H1 (cell line): ENCODE data around the gene PCTP. TPM values are rescaled to one million over a fixed set of nuclear protein-coding genes. Genes with fewer than 3 reads are reported as not detected.

Source experiments
- CTCF ChIA-PET: fragments of 300-600 bp; sonication (Branson Sonifier 250); formaldehyde crosslinking; loops from one replicate; lab custom pipeline; 2021; ENCODE audit not compliant: partially characterized antibody; lab: Charles Lee
- POLR2A ChIA-PET: fragments of 300-600 bp; sonication (Branson Sonifier 250); formaldehyde crosslinking; loops from one replicate; lab custom pipeline; 2021; ENCODE audit warnings: inconsistent platforms; ENCODE audit not compliant: partially characterized antibody; lab: Charles Lee
- DNase-seq, 2 experiments: peaks; one replicate each; pipeline versions ENCODE4 v3.0.0 to v3.0.0-alpha.2; 2010 to 2022; ENCODE audit warnings: low spot score in 2 of 2, low read depth in 1 of 2, mixed read lengths in 1 of 2
- FAIRE-seq: peaks from 2 replicates; lab custom pipeline; 2011; peaks lifted over from hg19 to GRCh38; lab: Jason Lieb, UNC
- H2AFZ ChIP-seq: 2 replicates; pipeline ENCODE4 v1.8.1; 2012; ENCODE audit warnings: low read length, inconsistent platforms
- H2AK5ac ChIP-seq: 2 replicates; pipeline ENCODE4 v1.6.1; 2013; ENCODE audit warnings: low read depth, low read length
- H2BK120ac ChIP-seq: replicated peaks from 2 replicates; pipeline ENCODE3; 2013; ENCODE audit warnings: low read depth, low read length, inconsistent platforms
- H2BK12ac ChIP-seq: 2 replicates; pipeline ENCODE4 v1.6.1; 2013; ENCODE audit warnings: low read depth, low read length
- H2BK15ac ChIP-seq: 2 replicates; pipeline ENCODE4 v1.6.1; 2013; ENCODE audit warnings: low read length
- H2BK20ac ChIP-seq: 2 replicates; pipeline ENCODE4 v1.6.1; 2013; ENCODE audit warnings: low read length
- H2BK5ac ChIP-seq: 2 replicates; pipeline ENCODE4 v1.6.1; 2013; ENCODE audit warnings: low read depth, low read length
- H3K14ac ChIP-seq: 2 replicates; pipeline ENCODE4 v1.6.1; 2013; ENCODE audit warnings: inconsistent platforms; ENCODE audit not compliant: insufficient read length
- H3K18ac ChIP-seq: 2 replicates; pipeline ENCODE4 v1.6.1; 2013; ENCODE audit warnings: low read length; ENCODE audit errors: extremely low read depth
- H3K23ac ChIP-seq: 2 replicates; pipeline ENCODE4 v1.6.1; 2013; ENCODE audit warnings: inconsistent platforms; ENCODE audit not compliant: insufficient read length
- H3K23me2 ChIP-seq: 2 replicates; pipeline ENCODE4 v1.6.1; 2013; ENCODE audit warnings: low read depth, low read length
- H3K27ac ChIP-seq: 2 replicates; pipeline ENCODE4 v1.6.1; 2011; ENCODE audit warnings: low read depth, low read length, inconsistent platforms
- H3K27me3 ChIP-seq, 4 experiments: replicated peaks in 1 of 4; 1 replicate in 1 of 4; 2 replicates in 3 of 4; pipeline versions ENCODE4 v1.6.1 to v1.8.1; 2011 to 2013; ENCODE audit warnings: low read length in 3 of 4, mild to moderate bottlenecking in 3 of 4, inconsistent platforms in 2 of 4, mixed read lengths in 2 of 4, moderate library complexity in 1 of 4; ENCODE audit not compliant: control insufficient read depth in 3 of 4, insufficient read depth in 3 of 4; ENCODE audit errors: extremely low read depth in 1 of 4
- H3K36me3 ChIP-seq, 4 experiments: 2 replicates each; pipeline versions ENCODE4 v1.6.1 to v1.8.1; 2011 to 2013; ENCODE audit warnings: mild to moderate bottlenecking in 4 of 4, low read length in 3 of 4, moderate library complexity in 2 of 4, control low read depth in 1 of 4, inconsistent platforms in 1 of 4; ENCODE audit not compliant: insufficient read depth in 4 of 4, control insufficient read depth in 2 of 4
- H3K4ac ChIP-seq: replicated peaks from 2 replicates; pipeline ENCODE3; 2013; ENCODE audit warnings: low read length, low read depth, mixed read lengths, inconsistent platforms; ENCODE audit not compliant: insufficient read length
- H3K4me1 ChIP-seq, 4 experiments: replicated peaks in 1 of 4; 1 replicate in 1 of 4; 2 replicates in 3 of 4; pipeline versions ENCODE4 v1.6.1 to v1.8.1; 2011 to 2013; ENCODE audit warnings: low read length in 3 of 4, inconsistent platforms in 2 of 4, mixed read lengths in 1 of 4; ENCODE audit not compliant: insufficient read depth in 4 of 4, control insufficient read depth in 3 of 4
- H3K4me2 ChIP-seq, 2 experiments: 2 replicates each; pipeline versions ENCODE4 v1.6.1 to v1.8.1; 2011 to 2013; ENCODE audit warnings: low read depth in 2 of 2, low read length in 2 of 2, control low read depth in 1 of 2, inconsistent platforms in 1 of 2, mild to moderate bottlenecking in 1 of 2; ENCODE audit not compliant: insufficient read depth in 1 of 2
- H3K4me3 ChIP-seq, 4 experiments: fragments of 200-600, 300-600 bp in 1 of 4; sonication (generic), shearing (Covaris generic), sonication (Bioruptor Twin) in 1 of 4; 2 replicates each; pipeline versions ENCODE4 v1.5.1 to v1.8.1; 2011 to 2016; ENCODE audit warnings: low read length in 4 of 4, low read depth in 3 of 4, control low read depth in 2 of 4, inconsistent platforms in 2 of 4, mild to moderate bottlenecking in 2 of 4, mixed read lengths in 1 of 4, moderate library complexity in 1 of 4; ENCODE audit not compliant: insufficient read depth in 2 of 4; ENCODE audit errors: extremely low read depth in 1 of 4
- H3K56ac ChIP-seq: replicated peaks from 2 replicates; pipeline ENCODE3; 2013; ENCODE audit warnings: low read depth, mild to moderate bottlenecking, mixed read lengths, low read length, inconsistent platforms; ENCODE audit not compliant: insufficient read length
- H3K79me1 ChIP-seq: 2 replicates; pipeline ENCODE4 v1.6.1; 2013; ENCODE audit warnings: low read depth, low read length, control low read depth
- H3K79me2 ChIP-seq, 2 experiments: 2 replicates each; pipeline versions ENCODE4 v1.6.1 to v1.8.1; 2012 to 2013; ENCODE audit warnings: low read length in 2 of 2, mild to moderate bottlenecking in 2 of 2, inconsistent platforms in 1 of 2; ENCODE audit not compliant: insufficient read depth in 2 of 2, control insufficient read depth in 1 of 2
- H3K9ac ChIP-seq, 4 experiments: replicated peaks in 1 of 4; 1 replicate in 1 of 4; 2 replicates in 3 of 4; pipeline versions ENCODE4 v1.6.1 to v1.8.1; 2011 to 2013; ENCODE audit warnings: low read depth in 3 of 4, low read length in 3 of 4, control low read depth in 2 of 4, mild to moderate bottlenecking in 2 of 4, moderate library complexity in 2 of 4, inconsistent platforms in 1 of 4; ENCODE audit errors: extremely low read depth in 1 of 4
- H3K9me3 ChIP-seq, 2 experiments: 2 replicates each; pipeline versions ENCODE4 v1.6.1 to v1.8.1; 2012 to 2013; ENCODE audit warnings: mild to moderate bottlenecking in 2 of 2, moderate library complexity in 2 of 2, control low read depth in 1 of 2, inconsistent platforms in 1 of 2, low read depth in 1 of 2, low read length in 1 of 2, mixed read lengths in 1 of 2; ENCODE audit not compliant: insufficient read depth in 2 of 2
- H4K20me1 ChIP-seq, 2 experiments: replicated peaks in 1 of 2; 2 replicates each; pipeline versions ENCODE3 to v1.8.1; 2011 to 2013; ENCODE audit warnings: inconsistent platforms in 2 of 2, low read length in 2 of 2, mild to moderate bottlenecking in 1 of 2; ENCODE audit not compliant: insufficient read depth in 2 of 2, control insufficient read depth in 1 of 2
- H4K5ac ChIP-seq: 2 replicates; pipeline ENCODE4 v1.6.1; 2013; ENCODE audit warnings: low read length, low read depth, mixed read lengths, inconsistent platforms; ENCODE audit not compliant: insufficient read length
- H4K8ac ChIP-seq: 2 replicates; pipeline ENCODE4 v1.8.0; 2013; ENCODE audit warnings: mild to moderate bottlenecking, moderate library complexity, low read length, inconsistent platforms; ENCODE audit not compliant: insufficient read depth; ENCODE audit errors: extremely low read depth
- H4K91ac ChIP-seq: replicated peaks from 2 replicates; pipeline ENCODE3; 2013; ENCODE audit warnings: low read length, mixed read lengths, inconsistent platforms; ENCODE audit not compliant: insufficient read length
- BACH1 ChIP-seq: IDR thresholded peaks from 2 replicates; pipeline ENCODE4 v1.6.1; 2012; ENCODE audit warnings: low read length, improper control_type of control experiment
- CBX8 ChIP-seq: fragments of 300-800, 300-1000 bp; sonication (generic); IDR thresholded peaks from 2 replicates; pipeline ENCODE4 v1.7.1; 2016; ENCODE audit warnings: low read depth, low read length, borderline replicate concordance
- GTF2F1 ChIP-seq: IDR thresholded peaks from 2 replicates; pipeline ENCODE4 v1.6.1; 2012; ENCODE audit warnings: low read depth, low read length, improper control_type of control experiment, borderline replicate concordance
- NRF1 ChIP-seq: IDR thresholded peaks from 2 replicates; pipeline ENCODE4 v1.6.1; 2011; ENCODE audit warnings: mild to moderate bottlenecking, low read depth, low read length, improper control_type of control experiment
- RFX5 ChIP-seq: IDR thresholded peaks from 2 replicates; pipeline ENCODE4 v1.6.1; 2011; ENCODE audit warnings: low read depth, low read length, improper control_type of control experiment, borderline replicate concordance
- WGBS, 2 experiments: shearing (Covaris generic) in 1 of 2; methylation state at CpG; one replicate each; pipeline versions ENCODE4 v1.1.6 to v1.1.7; 2013 to 2015; ENCODE audit warnings: low lambda C conversion rate in 2 of 2, mixed read lengths in 2 of 2, inconsistent platforms in 1 of 2, low coverage in 1 of 2, missing lambda C conversion rate in 1 of 2; ENCODE audit not compliant: insufficient replicate concordance in 2 of 2, insufficient coverage in 1 of 2, insufficient read length in 1 of 2; ENCODE audit errors: extremely low coverage in 1 of 2, missing lambda C conversion rate in 1 of 2; 5-methylcytosine and 5-hydroxymethylcytosine counted together
- polyA plus RNA-seq, 7 experiments: library from polyadenylated mRNA; depleted of rRNA in 3 of 7; stranded (reverse) in 5 of 7; unstranded in 2 of 7; fragments of >200 nt in 5 of 7; fragments of 200-250 nt in 2 of 7; gene quantifications; 1 replicate in 5 of 7; 2 replicates in 1 of 7; 4 replicates in 1 of 7; pipeline versions ENCODE4 v1.2.1 to v1.2.3, GENCODE V29; 2011 to 2013; ENCODE audit warnings: missing spikeins in 2 of 7, mixed read lengths in 2 of 7
- total RNA-seq: library from RNA; stranded (reverse); fragmentation: NEBNext Ultra II Directional; extraction: Animal tissue kit (Norgen Biotek cat#: 25700); gene quantifications from 2 replicates; pipeline ENCODE4 v1.2.1, GENCODE V29; 2021

The PCTP gene
- total and polyA plus RNA-seq, 2 of the 8 experiments (the other 6 are each of a cell fraction or from before 2014, with no cell fraction given) = 14.1 to 14.6 TPM

- H3K79me2 ChIP-seq = no peaks in the 10 kb centered on the region
- DNase-seq = no peak
- WGBS, 2 experiments = 84% methylated on average over 4 of the region's 4 CpGs; no CpG with 5 or more reads in 1 of the 2 experiments
- no peak for TF ChIP-seq GTF2F1
- TF ChIP-seq RFX5 = no peak
- no peak for TF ChIP-seq NRF1
- no peak for TF ChIP-seq BACH1
- TF ChIP-seq CBX8 = no peak
- TF ChIP-seq, all 59 proteins: peak for 0
- H3K4me1 ChIP-seq = peaks cover 0 to 9% (median 5%) of the 10 kb centered on the region in 4 experiments; a peak in 3 of 7 replicates
- H4K5ac ChIP-seq = no peak overlapping the region
- no peak overlapping the region for H3K18ac ChIP-seq
- no peak overlapping the region for H2BK20ac ChIP-seq
- H3K36me3 ChIP-seq = no peaks in the 10 kb centered on the region
- H2BK12ac ChIP-seq = no peak overlapping the region
- H3K4me2 ChIP-seq = no peak overlapping the region
- H3K4ac ChIP-seq = no peak overlapping the region
- no peak overlapping the region for H3K27ac ChIP-seq
- H4K8ac ChIP-seq = no peak overlapping the region
- H4K91ac ChIP-seq = no peak overlapping the region
- no peak overlapping the region for H2AK5ac ChIP-seq
- no peak overlapping the region for H2AFZ ChIP-seq
- CTCF ChIA-PET = interaction anchor here (1.0 to 6.8 kb wide), 5 partner anchors 15 to 211 kb away, joined by 3 to 61 read pairs (median 10); partner anchors contain the start of gene TMEM100
- H2BK15ac ChIP-seq = no peak overlapping the region
- H3K9ac ChIP-seq = no peak overlapping the region
- H3K27me3 ChIP-seq = no peaks in the 10 kb centered on the region
- no peak overlapping the region for H3K14ac ChIP-seq
- no peaks in the 10 kb centered on the region for H3K9me3 ChIP-seq
- H4K20me1 ChIP-seq = no peaks in the 10 kb centered on the region
- H3K4me3 ChIP-seq = no peak overlapping the region
- POLR2A ChIA-PET = no interaction called here
- H2BK5ac ChIP-seq = no peak overlapping the region
- H3K56ac ChIP-seq = no peak overlapping the region
- H3K79me1 ChIP-seq = no peaks in the 10 kb centered on the region
- H2BK120ac ChIP-seq = no peak overlapping the region
- no peak overlapping the region for H3K23ac ChIP-seq
- no peaks in the 10 kb centered on the region; the same call in 1 of the 2 replicates for H3K23me2 ChIP-seq
- no peak for FAIRE-seq
Observed at GRCh38 chr17:55737976-55738501, 12.8 kb upstream of the PCTP start.
